ENCODE data around the gene CLIP1. TPM values are rescaled to one million over a fixed set of nuclear protein-coding genes. Genes with fewer than 3 reads are reported as not detected.

Gene CLIP1
- polyA plus RNA-seq, 1 of the 3 experiments (the other 2 are of a cell fraction): 33.9 TPM

- Histone ChIP-seq H3K27me3 (ENCODE audit: insufficient read depth) (no peaks in the 10 kb centered on the region), H3K79me2 (ENCODE audit: insufficient read depth) (no peaks in the 10 kb centered on the region), H3K4me2 (no peak overlapping the region), H3K4me3 (ENCODE audit: low read depth in 2 of 2, low read length in 1 of 2) (no peak overlapping the region), H3K9ac (no peak overlapping the region), H4K20me1 (ENCODE audit: insufficient read depth) (no peaks in the 10 kb centered on the region), H3K36me3 (replicated peaks in 1 of 2; ENCODE audit: control insufficient read depth in 1 of 2, insufficient read depth in 2 of 2, low read length in 1 of 2) (peaks cover 11 to 16% of the 10 kb centered on the region in 2 experiments), H3K9me3 (no peaks in the 10 kb centered on the region), H2AFZ (ENCODE audit: low read depth) (no peak overlapping the region), H3F3A (replicated peaks; ENCODE audit: insufficient read depth) (peaks cover 7% of the 10 kb centered on the region), H3K9me2 (no peaks in the 10 kb centered on the region), H3K27ac (ENCODE audit: low read depth in 2 of 2, low read length in 1 of 2) (0 out of 4 replicates have a peak overlapping the region, but pooled peaks of 1 of the 2 experiments have one; percentile 7), H3K4me1 (ENCODE audit: control insufficient read depth in 1 of 2, insufficient read depth in 2 of 2, low read depth in 1 of 2, low read length in 1 of 2) (no peaks in the 10 kb centered on the region)
- DNase-seq: no peak
- ChIA-PET CTCF (interaction anchor here (1.0 to 1.2 kb wide), 2 partner anchors 14 to 19 kb away, joined by 4 read pairs; no protein-coding TSS in a partner anchor), POLR2A (interaction anchor here (1.1 kb wide), 2 partner anchors 17 to 22 kb away, joined by 3 read pairs; partner anchors contain the start of gene VPS33A)
- TF ChIP-seq TCF12 (IDR thresholded peaks at IDR 0.05) (no peak), IRF3 (IDR thresholded peaks at IDR 0.05; ENCODE audit: low read depth, low read length) (no peak), FOXJ3 (CRISPR knock-in tag; IDR thresholded peaks at IDR 0.05) (no peak), ZBTB33 (IDR thresholded peaks at IDR 0.05; ENCODE audit: borderline replicate concordance, low read depth) (no peak), YY1 (IDR thresholded peaks at IDR 0.05; ENCODE audit: low read depth) (no peak), EP300 (IDR thresholded peaks at IDR 0.05; ENCODE audit: borderline replicate concordance in 1 of 2, low read depth in 1 of 2, low read length in 1 of 2) (no peak), JUND (IDR thresholded peaks at IDR 0.05) (no peak), RFX5 (IDR thresholded peaks at IDR 0.05; ENCODE audit: low read length) (no peak), TEAD4 (IDR thresholded peaks at IDR 0.05; ENCODE audit: borderline replicate concordance, insufficient read depth) (no peak), ELF1 (IDR thresholded peaks at IDR 0.05) (no peak), GATA2 (CRISPR knock-in tag; IDR thresholded peaks at IDR 0.05) (no peak), USF2 (IDR thresholded peaks at IDR 0.05; ENCODE audit: borderline replicate concordance, low read depth, low read length) (no peak)
- TF ChIP-seq, protein P1, sequence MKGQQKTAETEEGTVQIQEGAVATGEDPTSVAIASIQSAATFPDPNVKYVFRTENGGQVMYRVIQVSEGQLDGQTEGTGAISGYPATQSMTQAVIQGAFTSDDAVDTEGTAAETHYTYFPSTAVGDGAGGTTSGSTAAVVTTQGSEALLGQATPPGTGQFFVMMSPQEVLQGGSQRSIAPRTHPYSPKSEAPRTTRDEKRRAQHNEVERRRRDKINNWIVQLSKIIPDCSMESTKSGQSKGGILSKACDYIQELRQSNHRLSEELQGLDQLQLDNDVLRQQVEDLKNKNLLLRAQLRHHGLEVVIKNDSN (IDR thresholded peaks at IDR 0.05; ENCODE audit: borderline replicate concordance, low read depth): no peak
- WGBS (ENCODE audit: low lambda C conversion rate): 88% methylated on average over 6 of the region's 6 CpGs
These were observed 178.5 kb downstream of the CLIP1 start for GRCh38 chr12:122243965-122244364.
